Measurements from ENCODE around the gene TMPO.
A peak's percentile ranks its signal among the peaks of the same experiment; 100 is the strongest.
"Not testable (repeated sequence)": the region's sequence is repeated elsewhere in the genome, so short reads cannot be mapped to it uniquely, and the experiment has no call there.

The TMPO gene

GRCh38 chr12:98515287-98516110, at the start of gene TMPO:
Gene TMPO (plus strand): TSS chr12:98515590. CDS start chr12:98515868, 278 bp downstream.
- peak; percentile 98 for DNase-seq (ENCODE audit: low spot score)

GRCh38 chr12:98465950-98466602, 49.3 kb upstream of the TMPO start:
- no peak for DNase-seq (ENCODE audit: low spot score)

- no peak for DNase-seq (ENCODE audit: low spot score)
These were observed 48.6 kb upstream of the TMPO start for GRCh38 chr12:98466640-98467400.

- DNase-seq (ENCODE audit: low spot score), result no peak
These were observed 46.3 kb upstream of the TMPO start for GRCh38 chr12:98469109-98469508.

GRCh38 chr12:98470469-98471082, 44.8 kb upstream of the TMPO start:
- no peak for DNase-seq (ENCODE audit: low spot score)

- no peak for DNase-seq (ENCODE audit: low spot score)
These were observed 44.3 kb upstream of the TMPO start for GRCh38 chr12:98471085-98471484.

GRCh38 chr12:98475565-98475908, 39.9 kb upstream of the TMPO start:
- DNase-seq (ENCODE audit: low spot score), result no peak

GRCh38 chr12:98478606-98479005, 36.8 kb upstream of the TMPO start:
- DNase-seq (ENCODE audit: low spot score), result no peak

GRCh38 chr12:98483621-98484503, 31.5 kb upstream of the TMPO start:
- DNase-seq (ENCODE audit: low spot score), result no peak

GRCh38 chr12:98485792-98486340, 29.5 kb upstream of the TMPO start:
- DNase-seq (ENCODE audit: low spot score), result no peak

GRCh38 chr12:98488416-98488815, 27.0 kb upstream of the TMPO start:
- not testable (repeated sequence) for DNase-seq (ENCODE audit: low spot score)

GRCh38 chr12:98489176-98489575, 26.2 kb upstream of the TMPO start:
- DNase-seq (ENCODE audit: low spot score), result no peak

GRCh38 chr12:98490501-98491453, 24.6 kb upstream of the TMPO start:
- peak; percentile 68 for DNase-seq (ENCODE audit: low spot score)

GRCh38 chr12:98492580-98493140, 22.7 kb upstream of the TMPO start:
- DNase-seq (ENCODE audit: low spot score), result no peak

GRCh38 chr12:98501266-98501629, 14.1 kb upstream of the TMPO start:
- DNase-seq (ENCODE audit: low spot score), result not testable (repeated sequence)

- peak; percentile 76 for DNase-seq (ENCODE audit: low spot score)
These were observed 12.1 kb upstream of the TMPO start for GRCh38 chr12:98503342-98503591.

- DNase-seq (ENCODE audit: low spot score), result peak; percentile 70
These were observed 11.6 kb upstream of the TMPO start for GRCh38 chr12:98503592-98504367.

- no peak for DNase-seq (ENCODE audit: low spot score)
These were observed 11.1 kb upstream of the TMPO start for GRCh38 chr12:98504368-98504617.

- no peak for DNase-seq (ENCODE audit: low spot score)
These were observed 6.3 kb upstream of the TMPO start for GRCh38 chr12:98509063-98509462.
